ENCODE data around the gene ZBTB7A.

The ZBTB7A gene

GRCh38 chr19:4057931-4058692, 8.6 kb downstream of the ZBTB7A start:
- DNase-seq (ENCODE audit: low read depth in 1 of 2, low spot score in 1 of 2): no peak

DNA sequence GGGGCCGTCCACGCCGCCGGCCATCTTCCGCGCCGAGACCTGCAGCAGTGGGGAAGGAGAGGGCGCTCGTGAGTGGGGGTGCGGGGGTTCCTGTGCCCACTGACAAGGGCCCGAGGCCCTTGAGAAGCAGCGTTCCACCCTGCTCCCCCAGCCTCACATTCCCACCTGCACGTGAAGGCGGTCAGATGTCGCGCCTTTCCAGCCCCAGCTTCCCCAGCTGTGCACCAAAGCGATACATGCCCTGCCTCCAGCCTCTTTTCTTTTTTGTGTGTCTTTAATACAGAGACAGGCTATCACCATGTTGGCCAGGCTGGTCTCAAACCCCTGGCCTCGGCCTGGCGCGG, 11.5 kb downstream of the ZBTB7A start:
- no peak for DNase-seq (ENCODE audit: low read depth in 1 of 2, low spot score in 1 of 2)

DNA sequence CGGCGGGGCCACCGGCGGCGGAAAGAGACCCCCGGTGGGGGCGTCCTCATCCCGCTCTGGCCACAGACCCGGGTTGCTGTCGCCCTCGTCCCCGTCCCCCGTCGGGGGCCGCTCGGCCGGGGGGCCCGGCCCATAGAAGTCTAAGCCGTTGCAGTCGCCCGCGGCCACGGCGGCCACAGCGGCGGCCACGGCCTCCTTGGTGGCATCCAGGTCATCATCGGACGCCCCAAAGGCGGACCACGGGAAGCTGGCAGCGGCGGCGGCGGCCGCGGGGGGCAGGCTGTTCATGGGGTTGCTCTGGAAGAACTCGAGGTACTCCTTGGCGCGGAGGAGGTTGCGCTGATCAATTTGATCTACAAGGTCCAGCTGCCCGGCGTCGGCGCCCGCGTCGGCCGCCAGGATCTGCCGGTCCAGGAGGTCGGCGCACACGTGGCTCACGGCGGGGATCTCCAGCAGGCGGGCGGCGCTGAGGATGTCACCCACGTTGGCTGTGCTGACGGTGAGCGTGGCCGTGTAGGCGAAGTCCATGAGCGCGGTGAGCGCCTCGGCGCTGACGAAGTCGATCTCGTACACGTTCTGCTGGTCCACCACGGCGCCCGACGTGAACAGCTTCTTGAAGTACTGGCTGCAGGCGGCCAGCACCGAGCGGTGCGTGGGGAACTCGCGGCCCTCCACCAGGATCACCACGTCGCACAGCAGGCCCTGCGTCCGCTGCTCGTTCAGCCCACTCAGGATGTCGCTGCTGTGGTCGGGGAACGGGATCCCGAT, 12.1 kb downstream of the ZBTB7A start:
- no peak for DNase-seq (ENCODE audit: low read depth in 1 of 2, low spot score in 1 of 2)

GRCh38 chr19:4053423-4054324, 13.0 kb downstream of the ZBTB7A start:
- no peak for DNase-seq (ENCODE audit: low read depth in 1 of 2, low spot score in 1 of 2)

DNA sequence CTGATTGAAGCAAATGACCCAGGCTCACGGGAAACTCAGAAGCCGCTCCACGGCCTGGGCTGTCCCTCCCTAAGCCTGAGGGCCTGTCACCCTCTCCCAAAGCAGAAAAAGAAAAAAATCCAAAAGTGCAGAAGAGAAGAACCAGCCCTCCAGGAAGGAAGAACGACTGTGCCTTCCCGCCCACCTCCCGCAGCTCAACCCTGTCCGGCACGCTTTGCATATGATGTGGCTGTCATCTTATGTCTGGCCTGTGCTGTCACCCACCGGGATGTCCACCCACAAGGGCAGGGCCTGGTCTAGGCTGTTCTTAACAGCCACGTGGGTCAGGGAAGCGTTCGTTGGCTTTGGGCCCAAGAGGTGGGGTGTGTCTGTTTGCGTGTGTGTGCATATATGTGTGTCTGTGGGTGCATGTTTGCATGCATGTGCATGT, 13.7 kb downstream of the ZBTB7A start:
- no peak for DNase-seq (ENCODE audit: low read depth in 1 of 2, low spot score in 1 of 2)

DNA sequence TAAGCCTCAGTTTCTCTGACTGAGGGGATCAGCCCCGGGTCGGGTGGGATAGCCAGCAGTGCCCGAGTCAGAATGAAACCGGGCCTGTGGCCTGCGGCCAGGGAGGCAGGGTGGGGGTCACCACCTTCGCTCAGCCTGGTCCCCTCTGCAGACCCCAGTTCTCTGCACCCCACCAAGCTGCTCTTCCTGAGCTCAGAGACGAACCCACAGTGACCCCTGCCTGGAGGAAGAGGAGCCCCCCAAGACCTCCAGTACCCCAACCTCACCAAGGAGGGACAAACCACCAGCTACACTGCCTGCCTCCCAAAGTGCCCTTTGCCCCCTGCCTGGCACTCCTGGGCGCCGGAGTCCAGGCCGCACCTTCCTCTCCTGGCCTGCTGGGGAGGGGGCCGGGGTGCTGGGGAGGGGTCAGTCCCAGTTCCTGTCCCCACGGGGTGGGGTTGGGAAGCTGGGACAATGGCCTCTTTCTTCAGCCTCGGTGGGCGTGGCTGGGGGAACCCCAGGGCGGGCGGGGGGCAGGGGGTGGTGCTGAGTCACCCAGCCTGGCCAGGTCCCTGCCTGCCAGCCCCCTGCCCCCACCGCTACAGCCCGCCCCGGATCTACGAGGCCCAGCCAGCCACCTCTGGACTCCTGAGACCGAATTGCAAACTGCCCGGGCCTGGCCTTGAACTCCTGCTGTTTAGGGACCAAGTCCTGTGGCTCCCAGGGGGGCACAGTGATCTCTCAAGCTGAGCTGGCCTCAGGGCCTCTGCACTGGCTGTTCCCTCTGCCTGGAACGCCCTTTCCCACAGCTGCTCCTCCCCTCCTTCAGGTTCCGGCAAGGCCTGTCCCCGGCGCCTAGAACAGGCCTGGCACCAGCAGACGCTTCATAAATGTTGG, 14.3 kb downstream of the ZBTB7A start:
- DNase-seq (ENCODE audit: low read depth in 1 of 2, low spot score in 1 of 2): no peak

- DNase-seq (ENCODE audit: low read depth in 1 of 2, low spot score in 1 of 2): no peak
These were observed 15.3 kb downstream of the ZBTB7A start for GRCh38 chr19:4051175-4052101.

DNA sequence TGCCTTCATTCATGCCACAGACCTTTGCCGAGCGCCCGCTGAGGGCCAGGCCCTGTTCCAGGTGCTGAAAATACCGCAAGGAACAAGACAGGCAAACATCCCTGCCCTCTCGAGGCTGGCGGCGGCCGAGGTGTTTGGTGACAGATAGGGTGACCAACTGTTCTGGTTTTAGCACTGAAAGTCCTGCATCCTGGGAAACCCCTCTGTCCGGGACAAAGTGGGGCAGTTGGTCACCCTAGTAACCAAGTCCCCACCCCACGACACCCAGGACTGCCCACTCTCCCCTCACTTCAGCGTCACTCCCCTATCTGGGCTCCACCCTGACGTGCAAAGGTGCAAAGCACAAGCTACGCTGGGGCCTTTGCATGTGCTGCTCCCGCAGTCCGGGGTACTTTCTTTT, 17.3 kb downstream of the ZBTB7A start:
- no peak for DNase-seq (ENCODE audit: low read depth in 1 of 2, low spot score in 1 of 2)

DNA sequence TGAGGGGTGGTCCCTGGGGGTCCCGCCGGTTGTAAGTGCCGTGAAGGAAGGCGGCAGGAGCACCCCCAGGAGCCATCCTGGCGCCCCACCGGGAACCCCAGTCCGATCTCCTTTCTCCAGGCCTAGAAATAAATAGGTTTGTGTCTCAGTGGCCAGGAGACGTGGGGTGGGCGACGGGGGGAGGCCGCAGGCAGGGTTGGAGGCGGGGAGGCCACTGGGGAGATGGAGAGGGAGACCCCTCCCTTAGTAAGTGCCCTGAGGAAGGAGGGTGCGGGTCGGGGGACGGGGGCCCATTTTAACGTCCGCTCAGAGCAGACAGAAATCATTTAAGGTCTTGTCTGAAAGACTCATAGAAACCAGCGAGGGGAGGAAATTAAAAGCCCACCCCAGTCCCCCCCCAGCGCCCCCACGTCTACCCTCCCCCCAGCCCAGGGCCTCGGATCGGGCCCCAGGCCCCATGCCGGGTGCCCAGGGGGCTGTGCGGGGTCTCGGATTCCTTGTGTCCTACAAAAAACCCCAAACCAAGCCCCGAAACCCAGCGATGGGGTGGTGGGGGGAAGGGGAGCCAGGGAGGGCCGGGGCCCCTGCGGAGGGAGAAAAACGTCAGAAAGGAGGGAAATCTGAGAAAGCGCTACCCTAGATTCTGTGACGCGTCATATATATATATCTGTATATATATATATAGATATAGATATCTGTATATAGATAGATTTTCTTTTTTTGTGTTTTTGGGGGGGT, 19.6 kb downstream of the ZBTB7A start:
- DNase-seq (ENCODE audit: low read depth in 1 of 2, low spot score in 1 of 2): no peak

DNA sequence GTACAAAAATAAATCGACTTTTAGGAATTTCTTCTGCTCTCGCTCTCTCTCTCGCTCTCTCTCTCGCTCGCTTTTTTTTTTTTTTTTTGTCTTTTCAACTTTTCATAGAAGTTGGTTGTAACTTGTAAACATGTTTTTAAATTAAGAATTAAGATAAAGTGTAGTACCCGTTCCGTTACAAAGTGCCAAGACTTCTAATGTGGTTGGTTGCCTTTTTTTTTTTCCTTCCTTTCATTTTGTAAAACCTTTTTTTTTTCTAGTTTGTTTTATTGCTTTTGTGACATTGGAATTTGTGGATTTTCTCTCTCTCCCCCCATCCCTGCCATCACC, 20.4 kb downstream of the ZBTB7A start:
- DNase-seq (ENCODE audit: low read depth in 1 of 2, low spot score in 1 of 2): no peak

DNA sequence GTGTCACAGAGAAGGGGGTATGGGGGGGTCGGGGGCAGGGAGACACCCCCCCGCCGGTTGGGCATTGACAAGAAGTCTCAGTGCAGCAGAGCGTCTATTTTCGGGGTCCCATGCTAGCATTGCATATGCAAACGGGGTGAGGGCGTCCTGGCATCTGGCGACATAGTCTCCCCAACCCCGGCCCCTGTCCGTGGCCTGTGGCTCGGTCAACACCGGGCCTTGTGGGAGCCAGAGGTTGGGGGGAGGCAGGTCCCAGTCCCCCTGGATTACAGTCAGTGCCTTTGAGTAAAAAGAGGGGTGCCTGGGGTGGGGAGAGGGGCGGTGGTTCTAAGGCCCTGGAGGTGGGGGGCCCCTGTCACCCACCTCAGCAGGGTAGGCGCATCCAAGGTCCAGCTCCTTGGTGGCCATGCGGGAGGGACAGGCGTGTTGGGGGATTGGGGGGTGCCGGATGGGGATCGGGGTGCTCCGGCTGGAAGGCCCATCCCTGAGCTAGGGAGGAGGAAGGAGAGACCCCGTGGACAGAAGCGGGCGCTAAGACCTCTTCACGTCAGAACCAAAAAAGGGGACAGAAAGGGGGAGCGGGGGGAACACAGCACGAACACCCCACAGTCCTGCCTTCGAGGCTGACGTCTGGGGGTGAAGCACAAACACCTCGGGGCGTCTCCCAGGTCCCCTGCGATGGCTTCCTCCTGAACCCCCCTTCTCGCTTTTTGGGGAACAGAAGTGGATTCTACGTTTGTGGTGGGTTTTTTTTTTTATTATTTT, 20.9 kb downstream of the ZBTB7A start:
- DNase-seq (ENCODE audit: low read depth in 1 of 2, low spot score in 1 of 2): no peak

DNA sequence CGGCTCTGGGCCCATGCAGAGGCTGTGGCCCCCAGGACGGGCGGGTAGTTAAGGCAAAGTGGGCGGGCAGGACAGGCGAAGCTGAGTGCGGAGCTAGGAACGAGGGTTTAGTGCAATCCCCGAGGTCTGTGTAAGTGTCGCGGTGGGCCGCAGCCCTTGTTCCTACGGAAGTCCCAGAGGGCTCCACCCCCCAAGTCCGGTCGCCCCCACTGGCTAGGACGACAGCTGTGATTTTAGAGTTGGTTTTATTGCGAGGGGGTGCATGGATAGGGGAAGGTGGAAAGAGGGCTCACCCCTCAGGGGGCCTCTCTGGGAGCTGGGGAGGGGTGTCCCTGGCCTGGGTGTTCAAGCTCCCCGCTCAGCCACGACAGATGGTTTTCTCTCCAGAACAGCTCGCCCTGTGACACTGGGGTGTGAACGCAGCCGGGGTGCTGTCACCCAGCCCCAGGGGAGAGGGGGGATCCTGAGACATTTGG, 21.7 kb downstream of the ZBTB7A start:
- DNase-seq (ENCODE audit: low read depth in 1 of 2, low spot score in 1 of 2): no peak

GRCh38 chr19:4043966-4044715, 22.6 kb downstream of the ZBTB7A start:
- no peak for DNase-seq (ENCODE audit: low read depth in 1 of 2, low spot score in 1 of 2)

GRCh38 chr19:4043401-4043800, 23.3 kb downstream of the ZBTB7A start:
- DNase-seq (ENCODE audit: low read depth in 1 of 2, low spot score in 1 of 2): no peak

- no peak for DNase-seq (ENCODE audit: low read depth in 1 of 2, low spot score in 1 of 2)
These were observed 24.0 kb downstream of the ZBTB7A start for GRCh38 chr19:4042731-4043082.

GRCh38 chr19:4042064-4042730, 24.5 kb downstream of the ZBTB7A start:
- DNase-seq (ENCODE audit: low read depth in 1 of 2, low spot score in 1 of 2): no peak
